Glomerular visceral epithelial cell (primary cell): Measurements from ENCODE around the gene BUB3.

Experiments
- DNase-seq: peaks from one replicate; pipeline ENCODE4 v3.0.0-alpha.2; 2016; ENCODE audit errors: extremely low spot score

Gene BUB3

DNA sequence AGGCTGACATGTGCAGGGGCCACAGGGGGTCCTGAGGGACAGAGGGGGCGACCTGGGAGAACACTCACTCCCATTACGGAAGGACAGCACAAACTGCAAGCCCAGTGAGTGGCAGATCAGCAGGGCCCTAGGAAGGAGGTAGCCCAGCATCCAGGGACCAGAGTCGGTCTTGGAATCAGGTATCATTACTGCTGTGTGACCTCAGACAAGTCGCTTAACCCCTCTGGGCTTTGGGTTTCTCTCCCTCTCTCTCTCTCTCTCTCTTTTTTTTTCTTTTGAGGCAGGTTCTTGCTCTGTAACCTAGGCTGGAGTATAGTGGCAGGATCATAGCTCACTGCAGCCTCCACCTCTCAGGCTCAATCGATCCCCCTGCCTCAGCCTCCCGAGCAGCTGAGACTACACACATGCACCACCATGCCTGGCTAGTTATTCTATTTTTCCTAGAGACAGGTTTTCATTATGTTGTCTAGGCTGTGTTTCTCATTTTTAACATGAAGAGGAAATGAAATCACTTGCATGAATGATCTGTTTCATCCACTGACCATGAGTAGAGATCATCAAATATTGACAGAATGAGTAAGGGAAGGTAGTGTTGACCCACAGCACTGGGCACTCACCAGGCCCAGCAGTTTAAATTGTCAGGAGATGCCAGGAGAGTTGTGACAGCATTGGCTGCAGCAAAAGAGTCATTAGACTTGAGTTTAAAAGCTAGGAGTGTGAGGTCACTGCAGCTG is 49.4 kb downstream of the BUB3 start:
- peak; percentile 14 for DNase-seq

DNA sequence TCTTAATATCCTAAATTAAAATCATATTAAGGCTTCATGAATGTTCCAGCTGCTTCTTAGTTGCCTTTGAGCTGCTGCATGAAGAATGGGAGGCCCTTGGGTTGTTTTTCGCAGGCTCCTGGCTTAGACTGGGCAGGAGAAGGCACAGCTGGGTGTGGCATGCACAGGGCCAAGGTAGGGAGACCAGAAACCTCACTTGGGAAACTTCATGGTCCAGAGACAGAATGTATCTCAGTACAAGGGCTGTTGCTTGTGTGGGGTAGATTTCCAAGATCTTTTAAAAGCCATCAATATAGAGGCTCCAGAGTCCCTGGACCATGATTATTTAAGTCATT is 49.9 kb downstream of the BUB3 start:
- no peak for DNase-seq

GRCh38 chr10:123205041-123205440 is 50.8 kb downstream of the BUB3 start:
- no peak for DNase-seq

GRCh38 chr10:123212063-123212462 is 57.9 kb downstream of the BUB3 start:
- no peak for DNase-seq

DNA sequence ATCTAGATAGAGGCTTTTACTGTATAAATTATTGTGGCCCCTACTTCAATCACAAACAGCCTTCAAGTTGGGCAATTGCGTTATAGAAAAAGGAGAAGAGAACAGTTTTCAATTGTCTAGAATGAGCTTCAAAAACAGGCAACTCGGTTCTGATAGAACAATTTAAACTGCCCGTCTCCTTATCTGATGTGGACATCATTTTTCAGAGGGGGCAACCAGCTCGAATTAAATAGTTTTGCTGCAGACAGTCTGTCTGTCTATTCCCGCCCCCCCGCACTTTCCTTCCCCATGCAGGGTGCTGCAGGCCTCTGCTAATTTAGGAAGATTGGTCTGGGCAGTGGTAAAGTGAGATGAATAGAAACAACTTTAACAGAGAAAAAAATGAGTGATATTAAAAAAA is 58.4 kb downstream of the BUB3 start:
- no peak for DNase-seq

DNA sequence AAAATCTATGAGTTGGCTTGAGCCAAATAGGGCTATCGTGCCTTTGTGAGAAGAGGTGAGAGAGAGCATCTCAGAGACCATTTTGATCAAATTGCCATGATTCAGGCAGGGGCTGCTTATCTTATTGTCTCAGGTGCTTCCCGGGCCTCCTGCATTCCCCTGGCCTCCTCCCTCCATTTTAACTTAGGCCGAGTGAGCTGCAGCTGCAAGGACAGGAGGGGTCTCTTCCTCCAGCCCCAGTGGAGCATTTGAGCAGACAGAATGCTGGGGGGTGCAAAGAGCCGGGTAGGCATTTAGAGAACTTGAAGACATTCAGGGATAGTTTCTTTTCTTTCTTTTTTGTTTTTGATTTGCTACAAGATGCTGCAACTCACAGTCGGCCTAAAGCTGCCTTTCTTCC is 59.0 kb downstream of the BUB3 start:
- DNase-seq, result no peak
